HL-60 (cell line): Measurements from ENCODE around the gene ZC3H12D.

Source experiments
- DNase-seq, 2 experiments: peaks; one replicate each; pipeline ENCODE4 v3.0.0-alpha.2; 2010 to 2020; ENCODE audit warnings: low read depth in 1 of 2, low spot score in 1 of 2
- H3K27ac ChIP-seq: fragments of 250-450 bp; sonication (Bioruptor Pico); replicated peaks from 2 replicates; pipeline ENCODE4 v1.5.1; 2020; ENCODE audit warnings: mild to moderate bottlenecking, moderate library complexity
- H3K27me3 ChIP-seq: fragments of 250-450 bp; sonication (Bioruptor Pico); 2 replicates; pipeline ENCODE4 v1.5.1; 2021; ENCODE audit warnings: mild to moderate bottlenecking, moderate library complexity; ENCODE audit not compliant: insufficient read depth, poor library complexity, severe bottlenecking
- H3K4me3 ChIP-seq: replicated peaks from 2 replicates; pipeline ENCODE4 v1.5.1; 2011; ENCODE audit warnings: mild to moderate bottlenecking, control low read depth, low read length; ENCODE audit not compliant: insufficient read depth
- CTCF ChIP-seq: IDR thresholded peaks from one replicate; pipeline ENCODE4 v1.5.1; 2011; ENCODE audit warnings: low read length, control low read depth, inconsistent platforms; ENCODE audit not compliant: insufficient read depth
- GABPA ChIP-seq: IDR thresholded peaks from 2 replicates; pipeline ENCODE4 v1.6.1; 2012; ENCODE audit warnings: low read depth
- POLR2AphosphoS5 ChIP-seq: IDR thresholded peaks from 2 replicates; pipeline ENCODE4 v1.6.1; 2012; ENCODE audit warnings: low read depth
- REST ChIP-seq: IDR thresholded peaks from 2 replicates; pipeline ENCODE4 v1.6.1; 2012; ENCODE audit warnings: low read depth; ENCODE audit not compliant: insufficient replicate concordance
- SPI1 ChIP-seq: IDR thresholded peaks from 2 replicates; pipeline ENCODE4 v1.6.1; 2012; ENCODE audit warnings: low read depth, mild to moderate bottlenecking, borderline replicate concordance

Gene ZC3H12D

GRCh38 chr6:149470948-149471347 lies 13.9 kb downstream of the ZC3H12D start:
- no peak for DNase-seq
- TF ChIP-seq POLR2AphosphoS5 = no peak
- no peak for TF ChIP-seq SPI1
- no peak for TF ChIP-seq REST
- no peak for TF ChIP-seq GABPA
- no peak for TF ChIP-seq CTCF
- Histone ChIP-seq H3K4me3 (no peak overlapping the region), H3K27me3 (no peaks in the 10 kb centered on the region), H3K27ac (no peak overlapping the region)

GRCh38 chr6:149468179-149468578 lies 16.6 kb downstream of the ZC3H12D start:
- no peak for DNase-seq
- TF ChIP-seq SPI1 = peak; percentile 78
- TF ChIP-seq POLR2AphosphoS5 = no peak
- TF ChIP-seq GABPA = no peak
- TF ChIP-seq REST = no peak
- no peak for TF ChIP-seq CTCF
- Histone ChIP-seq H3K4me3 (no peak overlapping the region), H3K27me3 (no peaks in the 10 kb centered on the region), H3K27ac (no peak overlapping the region)

GRCh38 chr6:149467265-149467664 lies 17.5 kb downstream of the ZC3H12D start:
- Histone ChIP-seq H3K27ac (no peak overlapping the region), H3K27me3 (no peaks in the 10 kb centered on the region), H3K4me3 (no peak overlapping the region)
- TF ChIP-seq SPI1 (no peak), GABPA (no peak), REST (no peak), POLR2AphosphoS5 (no peak), CTCF (no peak)
- DNase-seq = no peak
